ENCODE measurements around the gene FGFR3. TPM values are rescaled to one million over a fixed set of nuclear protein-coding genes. Genes with fewer than 3 reads are reported as not detected.
"Not testable (repeated sequence)": the region's sequence is repeated elsewhere in the genome, so short reads cannot be mapped to it uniquely, and the experiment has no call there.

The FGFR3 gene
- total RNA-seq, 1 donor from 2014 or later = 6.9 TPM

GRCh38 chr4:1833307-1834046, 40.4 kb downstream of the FGFR3 start:
- no peak for DNase-seq (ENCODE audit: low spot score in 2 of 2)
- no peak for FAIRE-seq

- FAIRE-seq = no peak
- DNase-seq (ENCODE audit: low spot score in 2 of 2) = no peak
Observed at GRCh38 chr4:1834047-1834775, 41.1 kb downstream of the FGFR3 start.

GRCh38 chr4:1835836-1836235, 42.7 kb downstream of the FGFR3 start:
- FAIRE-seq; DNase-seq (ENCODE audit: low spot score in 2 of 2): not testable (repeated sequence)

GRCh38 chr4:1836650-1837049, 43.6 kb downstream of the FGFR3 start:
- DNase-seq (ENCODE audit: low spot score in 2 of 2) = no peak
- no peak for FAIRE-seq

GRCh38 chr4:1837069-1837468, 44.0 kb downstream of the FGFR3 start:
- no peak for FAIRE-seq
- no peak for DNase-seq (ENCODE audit: low spot score in 2 of 2)

GRCh38 chr4:1839282-1839681, 46.2 kb downstream of the FGFR3 start:
- no peak for DNase-seq (ENCODE audit: low spot score in 2 of 2)
- no peak for FAIRE-seq

- DNase-seq (ENCODE audit: low spot score in 2 of 2) (no peak), FAIRE-seq (no peak)
Observed at GRCh38 chr4:1841201-1841886, 48.3 kb downstream of the FGFR3 start.

- no peak for DNase-seq (ENCODE audit: low spot score in 2 of 2)
- FAIRE-seq = no peak
Observed at GRCh38 chr4:1841887-1842210, 48.8 kb downstream of the FGFR3 start.

GRCh38 chr4:1842339-1842895, 49.3 kb downstream of the FGFR3 start:
- no peak for FAIRE-seq
- no peak for DNase-seq (ENCODE audit: low spot score in 2 of 2)

- FAIRE-seq (no peak), DNase-seq (ENCODE audit: low spot score in 2 of 2) (no peak)
Observed at GRCh38 chr4:1842993-1843448, 49.9 kb downstream of the FGFR3 start.

- FAIRE-seq (no peak), DNase-seq (ENCODE audit: low spot score in 2 of 2) (no peak)
Observed at GRCh38 chr4:1843852-1844251, 50.8 kb downstream of the FGFR3 start.

GRCh38 chr4:1844618-1845017, 51.5 kb downstream of the FGFR3 start:
- FAIRE-seq; DNase-seq (ENCODE audit: low spot score in 2 of 2): not testable (repeated sequence)

- DNase-seq (ENCODE audit: low spot score in 2 of 2) (no peak), FAIRE-seq (no peak)
Observed at GRCh38 chr4:1846580-1846979, 53.5 kb downstream of the FGFR3 start.

- no peak for FAIRE-seq
- no peak for DNase-seq (ENCODE audit: low spot score in 2 of 2)
Observed at GRCh38 chr4:1850276-1850675, 57.2 kb downstream of the FGFR3 start.

- no peak for DNase-seq (ENCODE audit: low spot score in 2 of 2)
- FAIRE-seq = no peak
Observed at GRCh38 chr4:1851160-1851559, 58.1 kb downstream of the FGFR3 start.

- DNase-seq (ENCODE audit: low spot score in 2 of 2) = no peak
- FAIRE-seq = no peak
Observed at GRCh38 chr4:1851575-1852410, 58.7 kb downstream of the FGFR3 start.

- DNase-seq (ENCODE audit: low spot score in 2 of 2) = no peak
- FAIRE-seq = no peak
Observed at GRCh38 chr4:1852904-1853623, 60.0 kb downstream of the FGFR3 start.

GRCh38 chr4:1854752-1855151, 61.7 kb downstream of the FGFR3 start:
- DNase-seq (ENCODE audit: low spot score in 2 of 2) (no peak), FAIRE-seq (no peak)

GRCh38 chr4:1855333-1856070, 62.4 kb downstream of the FGFR3 start:
- FAIRE-seq (no peak), DNase-seq (ENCODE audit: low spot score in 2 of 2) (peak in 1 of 2 donors; percentile 53)
